ENCODE data around the gene MAP2K2. TPM values are rescaled to one million over a fixed set of nuclear protein-coding genes. Genes with fewer than 3 reads are reported as not detected.

The MAP2K2 gene
- total and polyA plus RNA-seq, 9 of the 15 experiments (the other 6 are each of a cell fraction or from before 2014, with no cell fraction given) = 1.0 to 151 (median 58.3) TPM

GRCh38 chr19:4123615-4124568 is at the start of gene MAP2K2 (continued):
- TF ChIP-seq ZNF764 (CRISPR knock-in tag; IDR thresholded peaks at IDR 0.05; ENCODE audit: low read depth) (no peak), POLR3A (IDR thresholded peaks at IDR 0.05; ENCODE audit: borderline replicate concordance, extremely low read depth, insufficient read depth, insufficient read length) (no peak), CBFA2T2 (conservative IDR thresholded peaks at IDR 0.05) (no peak), ZNF212 (CRISPR knock-in tag; IDR thresholded peaks at IDR 0.05) (no peak), BRD4 (IDR thresholded peaks at IDR 0.05) (no peak), ZNF75A (CRISPR knock-in tag; IDR thresholded peaks at IDR 0.05) (no peak), SUPT5H (IDR thresholded peaks at IDR 0.05) (peak; percentile 90), ZKSCAN3 (CRISPR knock-in tag; IDR thresholded peaks at IDR 0.05) (no peak), ZNF224 (CRISPR knock-in tag; IDR thresholded peaks at IDR 0.05) (no peak), ZFP36 (IDR thresholded peaks at IDR 0.05; ENCODE audit: low read depth, low read length, partially characterized antibody) (no peak), POLR2AphosphoS2 (IDR thresholded peaks at IDR 0.05; ENCODE audit: low read length) (no peak), RBM25 (IDR thresholded peaks at IDR 0.05; ENCODE audit: low read depth, low read length, severe bottlenecking) (peak; percentile 100), MXI1 (IDR thresholded peaks at IDR 0.05; ENCODE audit: low read depth, low read length) (peak; percentile 89; the same call in 1 of the 2 replicates), TEAD1 (CRISPR knock-in tag; IDR thresholded peaks at IDR 0.05) (peak in 1 of 2 experiments; percentile 57; a peak in 1 of 4 replicates), COPS2 (conservative IDR thresholded peaks at IDR 0.05) (no peak), NR2C1 (IDR thresholded peaks at IDR 0.05) (no peak), NR2C1 (tag; IDR thresholded peaks at IDR 0.05) (no peak), SMARCC2 (IDR thresholded peaks at IDR 0.05; ENCODE audit: low read depth) (no peak), GMEB1 (CRISPR knock-in tag; IDR thresholded peaks at IDR 0.05) (no peak), ZNF583 (CRISPR knock-in tag; IDR thresholded peaks at IDR 0.05) (no peak), U2AF1 (optimal IDR thresholded peaks at IDR 0.05; ENCODE audit: low read depth, low read length) (no peak), CBX2 (IDR thresholded peaks at IDR 0.05; ENCODE audit: insufficient read depth, low read length, poor library complexity, severe bottlenecking) (no peak), NR4A1 (CRISPR knock-in tag; IDR thresholded peaks at IDR 0.05) (no peak), NR4A1 (tag; IDR thresholded peaks at IDR 0.05) (no peak), ZNF830 (CRISPR knock-in tag; IDR thresholded peaks at IDR 0.05) (no peak)
- TF ChIP-seq, protein P1, sequence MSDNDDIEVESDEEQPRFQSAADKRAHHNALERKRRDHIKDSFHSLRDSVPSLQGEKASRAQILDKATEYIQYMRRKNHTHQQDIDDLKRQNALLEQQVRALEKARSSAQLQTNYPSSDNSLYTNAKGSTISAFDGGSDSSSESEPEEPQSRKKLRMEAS (CRISPR knock-in tag; IDR thresholded peaks at IDR 0.05) = peak; percentile 89
- TF ChIP-seq, protein P2, sequence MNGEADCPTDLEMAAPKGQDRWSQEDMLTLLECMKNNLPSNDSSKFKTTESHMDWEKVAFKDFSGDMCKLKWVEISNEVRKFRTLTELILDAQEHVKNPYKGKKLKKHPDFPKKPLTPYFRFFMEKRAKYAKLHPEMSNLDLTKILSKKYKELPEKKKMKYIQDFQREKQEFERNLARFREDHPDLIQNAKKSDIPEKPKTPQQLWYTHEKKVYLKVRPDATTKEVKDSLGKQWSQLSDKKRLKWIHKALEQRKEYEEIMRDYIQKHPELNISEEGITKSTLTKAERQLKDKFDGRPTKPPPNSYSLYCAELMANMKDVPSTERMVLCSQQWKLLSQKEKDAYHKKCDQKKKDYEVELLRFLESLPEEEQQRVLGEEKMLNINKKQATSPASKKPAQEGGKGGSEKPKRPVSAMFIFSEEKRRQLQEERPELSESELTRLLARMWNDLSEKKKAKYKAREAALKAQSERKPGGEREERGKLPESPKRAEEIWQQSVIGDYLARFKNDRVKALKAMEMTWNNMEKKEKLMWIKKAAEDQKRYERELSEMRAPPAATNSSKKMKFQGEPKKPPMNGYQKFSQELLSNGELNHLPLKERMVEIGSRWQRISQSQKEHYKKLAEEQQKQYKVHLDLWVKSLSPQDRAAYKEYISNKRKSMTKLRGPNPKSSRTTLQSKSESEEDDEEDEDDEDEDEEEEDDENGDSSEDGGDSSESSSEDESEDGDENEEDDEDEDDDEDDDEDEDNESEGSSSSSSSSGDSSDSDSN (IDR thresholded peaks at IDR 0.05; ENCODE audit: borderline replicate concordance in 1 of 2, low read depth in 2 of 2, low read length in 2 of 2) = peak; percentile 99
